T-helper 2 cell (primary cell): ENCODE results near the gene TTBK2.

Experiments used
- DNase-seq, 5 experiments: peaks; one replicate each; pipeline versions ENCODE4 v3.0.0 to v3.0.0-alpha.2; 2012 to 2022

TTBK2 gene

GRCh38 chr15:42724276-42724675 is 196.3 kb downstream of the TTBK2 start:
- no peak for DNase-seq

GRCh38 chr15:42723068-42723467 is 197.5 kb downstream of the TTBK2 start:
- no peak for DNase-seq

- DNase-seq, result no peak
Measured at GRCh38 chr15:42721916-42722315, 198.7 kb downstream of the TTBK2 start.

- DNase-seq, result no peak
Measured at GRCh38 chr15:42721016-42721415, 199.6 kb downstream of the TTBK2 start.

DNA sequence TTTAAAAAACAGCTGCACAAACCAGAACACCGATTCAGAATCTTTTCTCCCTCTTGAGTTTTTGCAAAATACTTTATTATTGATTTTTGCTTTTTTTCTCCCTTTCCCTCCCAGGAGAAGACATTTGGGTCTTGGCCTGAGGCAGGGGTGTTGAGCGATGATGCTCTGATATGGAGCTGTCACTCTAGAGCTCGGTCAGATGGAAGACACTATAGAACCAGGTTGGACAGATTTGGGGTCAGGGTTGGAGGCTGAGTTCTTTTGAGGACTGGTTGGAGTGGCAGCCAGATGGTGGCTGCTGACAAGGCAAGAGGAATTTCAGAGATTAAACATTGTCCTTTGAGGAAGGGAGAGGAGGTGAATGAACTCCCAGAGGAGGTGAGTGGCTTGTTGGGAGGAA is 200.5 kb downstream of the TTBK2 start:
- DNase-seq, result no peak

DNA sequence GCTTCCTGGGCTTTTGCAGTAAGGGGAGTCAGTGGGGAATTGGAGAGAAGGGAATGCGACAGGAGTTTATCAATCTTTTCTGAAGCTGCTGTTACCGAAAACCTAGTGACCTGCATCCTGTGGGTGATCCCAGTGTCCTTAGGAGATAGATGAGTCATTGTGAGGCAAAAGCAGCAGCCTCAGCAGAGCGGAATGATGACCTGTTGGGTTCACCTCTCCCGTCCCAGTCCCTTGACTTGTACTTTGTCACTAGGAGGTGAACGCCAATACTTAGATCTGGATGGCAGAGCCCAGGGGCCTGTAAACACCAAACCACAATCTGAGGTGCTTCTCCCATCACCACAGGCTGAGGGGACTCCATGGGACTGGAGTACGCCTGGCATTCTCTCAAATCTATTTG is 201.5 kb downstream of the TTBK2 start:
- no peak for DNase-seq

GRCh38 chr15:42716626-42717025 is 204.0 kb downstream of the TTBK2 start:
- DNase-seq, result no peak

DNA sequence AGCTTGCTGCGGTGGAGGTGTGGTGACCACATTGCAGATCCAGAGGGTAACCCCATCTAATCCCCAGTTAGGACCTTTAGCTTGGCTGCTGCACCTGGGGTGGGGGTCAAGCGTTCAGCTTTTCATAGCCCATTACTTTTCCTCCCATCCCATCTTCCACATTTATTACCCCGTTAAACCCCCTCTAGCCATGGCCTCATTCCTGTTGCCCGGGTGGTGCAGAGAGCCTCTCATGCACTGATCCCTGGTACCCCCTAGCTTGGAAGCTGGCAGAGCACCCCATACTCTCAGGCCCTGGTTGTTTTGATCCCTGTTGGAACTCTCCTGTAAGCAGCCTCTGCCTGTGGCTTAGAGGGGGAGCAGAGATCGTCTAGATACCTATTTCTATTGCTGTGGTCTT is 204.5 kb downstream of the TTBK2 start:
- no peak for DNase-seq

DNA sequence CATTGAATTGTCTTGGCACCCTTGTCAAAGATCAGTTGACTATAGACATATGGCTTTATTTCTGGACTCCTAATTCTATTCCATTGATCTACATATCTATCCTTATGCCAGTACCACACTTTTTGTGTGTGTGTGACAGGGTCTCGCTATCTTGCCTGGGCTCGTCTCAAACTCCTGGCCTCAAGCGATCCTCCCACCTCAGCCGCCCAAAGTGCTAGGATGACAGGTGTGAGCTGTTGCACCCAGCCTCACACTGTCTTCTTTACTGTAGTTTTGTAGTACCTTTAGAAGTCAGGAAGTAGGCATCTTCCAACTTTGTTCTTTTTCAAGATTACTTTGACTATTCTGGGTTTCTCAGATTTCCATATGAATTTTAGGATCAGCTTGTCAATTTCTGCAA is 208.0 kb downstream of the TTBK2 start:
- DNase-seq, result no peak

DNA sequence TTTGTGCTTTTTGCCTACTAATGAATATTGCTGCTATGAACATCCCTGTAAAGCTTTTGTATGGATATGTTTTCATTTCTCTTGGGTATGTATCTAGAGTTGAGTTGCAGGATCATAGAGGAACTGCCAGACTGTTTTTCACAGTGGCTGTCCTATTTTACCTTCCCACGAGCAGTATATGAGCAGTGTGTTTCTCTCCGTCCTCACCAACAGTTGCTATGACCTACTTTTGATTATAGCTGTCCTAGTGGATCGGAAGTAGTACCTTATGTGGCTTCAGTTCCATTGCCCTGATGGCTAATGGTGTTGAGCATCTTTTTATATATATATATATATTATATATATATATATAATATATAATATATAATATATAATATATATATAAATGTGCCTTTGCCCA is 208.8 kb downstream of the TTBK2 start:
- no peak for DNase-seq

GRCh38 chr15:42710662-42711061 is 209.9 kb downstream of the TTBK2 start:
- DNase-seq, result no peak

DNA sequence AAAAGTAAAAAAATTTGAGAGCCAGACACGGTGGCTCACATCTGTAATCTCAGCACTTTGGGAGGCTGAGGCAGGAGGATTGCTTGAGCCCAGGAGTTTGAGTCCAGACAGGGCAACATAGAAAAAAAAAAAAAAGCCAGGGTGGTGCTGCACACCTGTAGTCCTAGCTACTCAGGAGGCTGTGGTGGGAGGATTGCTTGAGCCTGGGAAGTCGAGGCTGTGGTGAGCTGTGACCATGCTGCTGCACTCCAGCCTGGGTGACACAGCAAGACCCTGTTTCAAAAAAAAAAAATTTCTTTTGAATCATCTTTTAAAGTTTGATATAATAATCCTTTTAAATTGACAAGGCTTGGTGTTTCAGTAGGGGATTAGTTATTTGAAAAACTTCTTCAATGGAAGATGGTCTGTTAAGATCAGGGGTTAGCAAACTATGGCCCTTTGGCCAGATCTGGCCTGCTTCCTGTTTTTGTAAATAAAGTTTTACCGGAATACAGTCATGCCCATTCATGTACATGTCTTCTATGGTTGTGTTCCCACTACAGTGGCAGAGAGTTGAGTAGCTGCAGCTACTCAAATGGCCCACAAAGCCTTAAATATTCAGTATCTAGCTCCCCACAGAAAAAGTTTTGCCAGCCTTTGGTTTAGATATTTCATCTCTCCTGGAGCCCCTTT is 212.6 kb downstream of the TTBK2 start:
- DNase-seq, result no peak

DNA sequence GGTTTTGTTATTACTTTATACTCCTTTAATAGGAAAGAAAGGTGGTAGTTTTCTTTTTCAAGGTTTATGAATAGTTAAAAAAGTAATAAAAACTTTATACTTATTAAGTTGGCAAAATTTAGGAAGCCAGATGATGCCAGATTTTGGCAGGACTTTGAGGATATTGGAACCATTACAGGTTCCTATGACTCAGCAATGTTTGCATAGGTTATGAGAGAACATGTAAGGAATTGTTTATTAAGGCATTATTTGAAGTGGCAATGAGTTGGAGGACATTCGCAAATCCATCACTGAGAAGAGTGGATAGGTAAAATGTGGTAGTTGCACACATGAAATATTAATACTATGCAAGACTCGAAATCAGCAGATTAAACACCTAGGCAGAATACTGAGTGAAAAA is 213.5 kb downstream of the TTBK2 start:
- DNase-seq, result no peak

- no peak for DNase-seq
Measured at GRCh38 chr15:42705336-42705735, 215.2 kb downstream of the TTBK2 start.

DNA sequence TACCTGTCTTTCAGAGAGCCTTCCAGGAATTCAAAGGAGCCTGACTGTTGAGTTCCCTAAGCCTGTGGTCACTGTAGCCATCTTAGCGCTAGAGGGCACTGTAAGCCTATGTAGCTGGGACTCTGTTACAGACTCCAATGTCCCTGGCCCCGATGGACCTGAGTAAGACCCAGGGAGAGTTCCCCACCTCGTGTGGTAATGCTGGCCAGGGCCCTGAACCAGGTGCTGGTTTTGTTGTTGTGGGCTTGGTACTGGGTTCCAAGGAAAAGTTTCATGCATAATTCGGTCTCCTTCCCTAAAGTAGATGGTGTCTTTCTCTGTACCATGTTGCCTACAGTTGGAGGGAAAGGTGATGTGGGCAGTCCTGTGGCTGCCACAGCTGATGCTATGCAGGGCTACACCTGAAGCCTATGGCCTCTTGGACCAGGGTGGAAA is 216.1 kb downstream of the TTBK2 start:
- DNase-seq, result peak in 4 of 5 experiments; percentile 25 to 69 (median 32)

GRCh38 chr15:42696626-42697025 is 224.0 kb downstream of the TTBK2 start:
- DNase-seq, result no peak

- DNase-seq, result no peak
Measured at GRCh38 chr15:42695527-42696071, 225.0 kb downstream of the TTBK2 start.

- no peak for DNase-seq
Measured at GRCh38 chr15:42694398-42694797, 226.2 kb downstream of the TTBK2 start.

DNA sequence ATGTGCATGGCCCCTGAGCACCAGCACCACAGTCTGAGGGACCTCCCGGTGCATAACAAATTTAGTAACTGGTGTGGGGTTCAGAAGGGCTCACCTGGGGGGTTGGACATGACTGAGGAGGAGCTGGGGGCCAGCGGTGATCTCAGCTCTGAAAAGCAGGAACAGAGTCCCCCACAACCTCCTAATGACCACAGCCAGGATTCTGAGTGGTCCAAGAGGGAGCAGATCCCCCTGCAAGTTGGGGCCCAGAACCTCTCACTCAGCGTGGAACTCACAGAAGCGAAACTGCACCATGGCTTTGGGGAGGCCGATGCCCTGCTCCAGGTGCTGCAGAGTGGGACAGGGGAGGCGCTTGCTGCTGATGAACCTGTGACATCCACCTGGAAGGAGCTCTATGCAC is 226.6 kb downstream of the TTBK2 start:
- no peak for DNase-seq

GRCh38 chr15:42693496-42693895 is 227.1 kb downstream of the TTBK2 start:
- no peak for DNase-seq

DNA sequence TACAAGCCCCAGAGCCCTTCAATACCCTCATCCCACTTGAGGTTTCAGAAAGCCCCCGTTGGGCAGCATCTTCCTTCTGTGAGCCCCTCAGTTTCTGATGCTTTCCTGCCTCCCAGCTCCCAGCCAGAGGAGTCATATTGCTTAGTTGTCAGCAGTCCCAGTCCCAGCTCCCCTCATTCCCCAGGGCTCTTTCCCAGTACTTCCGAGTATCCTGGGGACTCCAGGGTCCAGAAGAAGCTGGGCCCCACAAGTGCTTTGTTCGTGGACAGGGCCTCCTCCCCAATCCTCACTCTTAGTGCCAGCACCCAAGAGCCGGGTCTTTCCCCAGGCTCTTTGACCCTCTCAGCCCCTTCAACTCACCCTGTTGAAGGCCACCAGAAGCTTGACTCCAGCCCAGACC is 227.6 kb downstream of the TTBK2 start:
- DNase-seq, result no peak

DNA sequence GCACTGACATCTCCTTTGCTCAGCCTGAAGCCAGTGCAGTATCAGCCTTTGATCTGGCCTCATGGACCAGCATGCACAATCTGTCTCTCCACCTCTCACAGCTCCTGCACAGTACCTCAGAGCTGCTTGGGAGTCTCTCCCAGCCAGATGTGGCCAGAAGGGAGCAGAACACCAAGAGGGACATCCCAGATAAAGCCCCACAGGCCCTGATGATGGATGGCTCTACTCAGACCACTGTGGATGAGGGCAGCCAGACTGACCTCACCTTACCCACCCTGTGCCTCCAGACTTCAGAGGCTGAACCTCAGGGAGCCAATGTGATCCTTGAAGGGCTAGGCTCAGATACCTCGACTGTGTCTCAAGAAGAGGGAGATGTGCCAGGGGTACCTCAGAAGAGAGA is 228.0 kb downstream of the TTBK2 start:
- DNase-seq, result no peak

DNA sequence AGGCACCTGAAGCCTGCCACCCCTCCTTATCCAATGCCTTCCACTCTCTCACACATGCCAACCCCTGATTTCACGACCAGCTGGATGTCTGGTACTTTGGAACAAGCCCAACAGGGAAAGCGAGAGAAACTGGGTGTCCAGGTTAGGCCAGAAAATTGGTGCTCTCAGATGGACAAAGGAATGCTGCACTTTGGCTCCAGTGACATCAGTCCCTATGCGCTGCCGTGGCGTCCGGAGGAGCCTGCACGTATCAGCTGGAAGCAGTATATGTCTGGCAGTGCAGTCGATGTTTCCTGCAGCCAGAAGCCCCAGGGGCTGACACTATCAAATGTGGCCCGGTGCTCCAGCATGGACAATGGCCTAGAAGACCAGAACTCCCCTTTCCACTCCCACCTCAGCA is 228.8 kb downstream of the TTBK2 start:
- no peak for DNase-seq

- DNase-seq, result peak in 1 of 5 experiments; percentile 67
Measured at GRCh38 chr15:42691308-42691707, 229.3 kb downstream of the TTBK2 start.
